ENCODE measurements around the gene ARMH1. TPM values are rescaled to one million over a fixed set of nuclear protein-coding genes. Genes with fewer than 3 reads are reported as not detected.
A peak's percentile ranks its signal among the peaks of the same experiment; 100 is the strongest.

ARMH1 gene
- total RNA-seq, 2 experiments from 2014 or later = 162 to 165 TPM

DNA sequence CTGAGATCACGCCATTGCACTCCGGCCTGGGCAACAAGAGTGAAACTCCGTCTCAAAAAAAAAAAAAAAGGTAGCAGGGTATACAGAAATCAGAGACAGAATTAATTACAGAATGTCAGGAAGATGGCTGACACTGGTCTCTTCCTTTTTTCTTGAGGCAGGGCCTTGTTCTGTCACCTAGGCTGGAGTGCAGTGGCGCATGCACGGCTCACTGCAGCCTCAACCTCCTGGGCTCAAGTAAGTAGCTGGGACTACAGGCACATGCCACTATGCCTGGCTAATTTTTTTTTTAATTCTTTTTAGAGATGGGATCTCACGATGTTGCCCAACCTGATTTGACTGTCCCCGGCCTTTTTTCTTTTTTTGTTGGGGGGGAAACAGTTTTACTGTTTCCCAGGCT is 40.0 kb downstream of the ARMH1 start:
- ATAC-seq (no peak), DNase-seq (no peak)
- Mint-ChIP-seq H3K9me3 (no peaks in the 10 kb centered on the region), H3K4me1 (ENCODE audit: low read depth) (peaks cover 40% of the 10 kb centered on the region), H3K4me3 (no peak overlapping the region), H3K27me3 (no peaks in the 10 kb centered on the region), H3K27ac (peak overlapping the region; percentile 61), H3K36me3 (ENCODE audit: low read depth) (no peaks in the 10 kb centered on the region)
- intact Hi-C loops (cut with micrococcal nuclease) = no loop called here
- TF ChIP-seq, protein P1, sequence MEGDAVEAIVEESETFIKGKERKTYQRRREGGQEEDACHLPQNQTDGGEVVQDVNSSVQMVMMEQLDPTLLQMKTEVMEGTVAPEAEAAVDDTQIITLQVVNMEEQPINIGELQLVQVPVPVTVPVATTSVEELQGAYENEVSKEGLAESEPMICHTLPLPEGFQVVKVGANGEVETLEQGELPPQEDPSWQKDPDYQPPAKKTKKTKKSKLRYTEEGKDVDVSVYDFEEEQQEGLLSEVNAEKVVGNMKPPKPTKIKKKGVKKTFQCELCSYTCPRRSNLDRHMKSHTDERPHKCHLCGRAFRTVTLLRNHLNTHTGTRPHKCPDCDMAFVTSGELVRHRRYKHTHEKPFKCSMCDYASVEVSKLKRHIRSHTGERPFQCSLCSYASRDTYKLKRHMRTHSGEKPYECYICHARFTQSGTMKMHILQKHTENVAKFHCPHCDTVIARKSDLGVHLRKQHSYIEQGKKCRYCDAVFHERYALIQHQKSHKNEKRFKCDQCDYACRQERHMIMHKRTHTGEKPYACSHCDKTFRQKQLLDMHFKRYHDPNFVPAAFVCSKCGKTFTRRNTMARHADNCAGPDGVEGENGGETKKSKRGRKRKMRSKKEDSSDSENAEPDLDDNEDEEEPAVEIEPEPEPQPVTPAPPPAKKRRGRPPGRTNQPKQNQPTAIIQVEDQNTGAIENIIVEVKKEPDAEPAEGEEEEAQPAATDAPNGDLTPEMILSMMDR (IDR thresholded peaks at IDR 0.05) = no peak
- ChIA-PET POLR2A (interaction anchor here (0.6 to 11.1 kb wide), 4 partner anchors 8 to 320 kb away, joined by 3 to 553 read pairs (median 4); partner anchors contain the start of gene RNU5D-1), CTCF (interaction anchor here (0.6 to 3.2 kb wide), 10 partner anchors 9 to 198 kb away, joined by 3 to 20 read pairs (median 4); no protein-coding TSS in a partner anchor)

DNA sequence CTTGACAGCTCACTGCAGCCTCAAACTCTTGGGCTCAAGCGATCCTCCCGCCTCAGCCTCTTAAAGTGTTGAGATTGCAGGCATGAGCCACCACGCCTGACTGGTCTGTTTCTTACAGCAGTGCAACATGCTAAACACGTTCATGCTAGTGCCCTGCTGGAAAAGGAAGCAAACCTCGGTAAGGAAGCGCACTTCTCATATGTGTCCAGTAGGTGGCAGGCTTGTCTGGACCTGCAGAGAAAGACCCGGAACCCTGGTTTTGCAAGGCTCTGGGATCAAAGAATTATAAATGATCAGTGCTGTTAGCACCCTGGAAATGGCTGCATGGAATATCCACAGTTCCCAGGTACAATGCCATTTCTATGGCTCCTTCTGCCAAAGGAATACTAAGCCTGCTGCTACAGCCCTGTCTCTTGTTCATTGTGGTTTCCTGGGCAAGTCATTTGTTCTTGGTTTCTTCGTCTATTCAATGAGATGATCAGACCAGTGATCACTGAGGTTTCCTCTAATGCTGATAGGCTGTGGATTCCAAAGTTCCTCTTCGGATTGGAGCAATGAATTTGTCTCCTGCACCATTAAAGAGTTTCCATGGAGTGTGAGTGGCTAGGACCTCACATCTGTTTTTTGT is 40.5 kb downstream of the ARMH1 start:
- ATAC-seq (peak; percentile 90), DNase-seq (peak; percentile 79)
- H3K27me3 Mint-ChIP-seq = no peaks in the 10 kb centered on the region
- H3K9me3 Mint-ChIP-seq = no peaks in the 10 kb centered on the region
- ChIA-PET POLR2A (interaction anchor here (0.6 to 11.1 kb wide), 6 partner anchors 9 to 259 kb away, joined by 3 to 553 read pairs (median 4); partner anchors contain the start of gene RNU5D-1), CTCF (interaction anchor here (0.6 to 3.2 kb wide), 9 partner anchors 10 to 198 kb away, joined by 3 to 20 read pairs (median 4); no protein-coding TSS in a partner anchor)
- peak overlapping the region; percentile 48 for H3K4me3 Mint-ChIP-seq
- H3K4me1 Mint-ChIP-seq (ENCODE audit: low read depth) = peaks cover 44% of the 10 kb centered on the region
- H3K27ac Mint-ChIP-seq = peak overlapping the region; percentile 61
- H3K36me3 Mint-ChIP-seq (ENCODE audit: low read depth) = no peaks in the 10 kb centered on the region
- TF ChIP-seq, protein P1 (IDR thresholded peaks at IDR 0.05) = peak; percentile 99
- intact Hi-C loops (cut with micrococcal nuclease) = no loop called here

DNA sequence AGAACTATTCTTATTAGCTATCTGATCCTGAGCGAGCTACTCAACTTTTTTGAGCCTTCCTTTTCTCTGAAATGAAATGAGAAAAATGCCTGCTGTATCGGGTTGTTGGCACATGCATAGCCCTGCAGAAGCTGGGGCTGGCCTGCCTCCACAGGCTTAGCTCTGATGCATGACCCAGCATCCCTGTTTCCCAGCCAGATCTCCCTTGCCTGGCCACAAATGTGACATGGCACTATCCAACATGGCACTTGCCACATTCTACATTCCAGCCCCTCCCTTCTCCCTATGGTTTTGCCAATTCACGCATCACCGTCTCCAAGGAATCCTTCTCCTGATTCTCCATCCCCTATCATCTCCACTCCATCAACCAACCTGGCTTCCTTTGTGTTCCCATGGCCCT is 42.6 kb downstream of the ARMH1 start:
- CTCF ChIA-PET = interaction anchor here (1.1 to 2.8 kb wide), 6 partner anchors 8 to 53 kb away, joined by 3 to 17 read pairs (median 8); partner anchors contain the start of gene RNU5D-1
- Mint-ChIP-seq H3K36me3 (ENCODE audit: low read depth) (peaks cover 2% of the 10 kb centered on the region), H3K27ac (no peak overlapping the region), H3K27me3 (peaks cover 4% of the 10 kb centered on the region), H3K4me3 (no peak overlapping the region), H3K4me1 (ENCODE audit: low read depth) (peaks cover 64% of the 10 kb centered on the region), H3K9me3 (no peaks in the 10 kb centered on the region)
- intact Hi-C loops (cut with micrococcal nuclease) = no loop called here
- TF ChIP-seq, protein P1 (IDR thresholded peaks at IDR 0.05) = no peak
- POLR2A ChIA-PET = interaction anchor here (1.0 to 15.4 kb wide), 5 partner anchors 16 to 106 kb away, joined by 5 to 553 read pairs (median 7); partner anchors contain the start of genes RNU5D-1 and RPS8
- DNase-seq = no peak
- no peak for ATAC-seq

DNA sequence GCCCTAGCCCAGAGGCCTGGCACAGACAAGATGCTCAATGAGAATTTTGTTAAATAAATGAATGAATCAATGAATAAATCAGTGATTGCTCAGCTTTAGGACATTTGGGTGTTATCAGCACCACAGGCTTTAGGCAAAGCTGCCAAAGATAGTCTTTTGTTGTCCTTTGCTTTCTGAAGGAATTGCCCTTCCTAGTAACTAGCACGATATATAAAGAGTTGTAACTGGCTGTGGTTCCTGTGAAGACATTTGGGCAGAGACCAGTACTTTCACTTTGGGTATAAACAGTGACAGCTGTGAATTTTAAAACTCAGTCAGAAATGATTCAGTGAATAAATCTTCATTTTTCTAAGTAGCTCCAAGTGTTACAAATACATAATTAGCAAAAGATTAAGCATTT is 43.1 kb downstream of the ARMH1 start:
- Mint-ChIP-seq H3K4me1 (ENCODE audit: low read depth) (peaks cover 64% of the 10 kb centered on the region), H3K9me3 (no peaks in the 10 kb centered on the region), H3K27me3 (peaks cover 4% of the 10 kb centered on the region), H3K27ac (no peak overlapping the region), H3K4me3 (no peak overlapping the region), H3K36me3 (ENCODE audit: low read depth) (peaks cover 2% of the 10 kb centered on the region)
- TF ChIP-seq, protein P1 (IDR thresholded peaks at IDR 0.05) = no peak
- ChIA-PET CTCF (interaction anchor here (0.8 to 2.8 kb wide), 6 partner anchors 9 to 53 kb away, joined by 3 to 17 read pairs (median 4); partner anchors contain the start of gene RNU5D-1), POLR2A (interaction anchor here (1.0 to 15.4 kb wide), 5 partner anchors 15 to 105 kb away, joined by 5 to 553 read pairs (median 7); partner anchors contain the start of genes RNU5D-1 and RPS8)
- DNase-seq = no peak
- no peak for ATAC-seq
- intact Hi-C loops (cut with micrococcal nuclease) = no loop called here

DNA sequence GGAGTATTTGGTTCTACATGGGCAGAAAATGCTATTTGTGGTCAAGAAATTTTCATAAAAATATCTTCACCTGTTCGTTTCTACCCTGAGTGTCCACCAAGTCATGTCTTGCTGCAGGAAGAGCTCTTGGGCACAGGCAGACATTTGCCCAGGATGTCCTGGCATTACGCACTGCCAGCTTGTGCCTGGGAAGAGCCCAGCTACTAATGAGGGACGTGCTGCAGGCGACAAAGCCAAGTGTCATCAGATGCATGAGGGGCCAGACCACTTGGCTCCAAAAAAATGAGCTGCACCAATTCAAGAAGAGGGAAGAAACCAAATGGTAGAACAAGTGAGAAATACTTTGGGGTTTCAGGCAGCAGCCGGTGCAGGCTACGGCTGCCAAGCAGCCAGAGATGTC is 43.6 kb downstream of the ARMH1 start:
- Mint-ChIP-seq H3K27ac (no peak overlapping the region), H3K9me3 (no peaks in the 10 kb centered on the region), H3K4me3 (no peak overlapping the region), H3K36me3 (ENCODE audit: low read depth) (peaks cover 2% of the 10 kb centered on the region), H3K27me3 (peaks cover 4% of the 10 kb centered on the region), H3K4me1 (ENCODE audit: low read depth) (peaks cover 66% of the 10 kb centered on the region)
- POLR2A ChIA-PET = interaction anchor here (1.0 to 15.4 kb wide), 5 partner anchors 15 to 105 kb away, joined by 5 to 553 read pairs (median 7); partner anchors contain the start of genes RNU5D-1 and RPS8
- TF ChIP-seq, protein P1 (IDR thresholded peaks at IDR 0.05) = no peak
- no peak for DNase-seq
- intact Hi-C loops (cut with micrococcal nuclease) = no loop called here
- CTCF ChIA-PET = interaction anchor here (0.8 to 2.8 kb wide), 6 partner anchors 9 to 54 kb away, joined by 3 to 17 read pairs (median 4); partner anchors contain the start of gene RNU5D-1
- ATAC-seq = no peak

Data from activated CD8-positive, alpha-beta T cell treated with anti-CD3 and anti-CD28 coated beads for 36 hours (primary cell).